SJCRH30 (cell line): Measurements from ENCODE around the gene ASTN2. TPM values are rescaled to one million over a fixed set of nuclear protein-coding genes. Genes with fewer than 3 reads are reported as not detected.

Source experiments
- DNase-seq, 2 experiments: peaks; one replicate each; pipeline ENCODE4 v3.0.0-alpha.2; 2015 to 2020
- H3K27ac ChIP-seq: fragments of 250-450 bp; sonication (Bioruptor Pico); 2 replicates; pipeline ENCODE4 v1.5.1; 2020; ENCODE audit warnings: mild to moderate bottlenecking, moderate library complexity
- H3K27me3 ChIP-seq: fragments of 250-450 bp; sonication (Bioruptor Pico); 2 replicates; pipeline ENCODE4 v1.5.1; 2020; ENCODE audit warnings: mild to moderate bottlenecking, moderate library complexity
- H3K36me3 ChIP-seq: fragments of 250-450 bp; sonication (Bioruptor Pico); 2 replicates; pipeline ENCODE4 v1.5.1; 2020; ENCODE audit warnings: mild to moderate bottlenecking, moderate library complexity
- H3K4me1 ChIP-seq: fragments of 250-450 bp; sonication (Bioruptor Pico); 2 replicates; pipeline ENCODE4 v1.5.1; 2020; ENCODE audit warnings: mild to moderate bottlenecking, moderate library complexity
- H3K4me3 ChIP-seq: fragments of 250-450 bp; sonication (Bioruptor Pico); 2 replicates; pipeline ENCODE4 v1.5.1; 2020; ENCODE audit warnings: mild to moderate bottlenecking, moderate library complexity
- H3K9me3 ChIP-seq: fragments of 250-450 bp; sonication (Bioruptor Pico); replicated peaks from 2 replicates; pipeline ENCODE4 v1.5.1; 2020; ENCODE audit warnings: mild to moderate bottlenecking, moderate library complexity
- total RNA-seq: library from RNA; depleted of rRNA; stranded (reverse); fragments of >200 nt; shearing (Covaris generic); gene quantifications from 2 replicates; pipeline ENCODE4 v1.2.3, GENCODE V29; 2014; rRNA removed

Gene ASTN2
- 18.6 and 19.8 TPM in 2 replicates for total RNA-seq

GRCh38 chr9:117414906-117415331, at the start of gene ASTN2:
ASTN2 (minus strand) TSS chr9:117415057; CDS start chr9:117414938, 119 bp downstream.
- peak within 1 kb of the TSS; percentile 40 for H3K27ac ChIP-seq
- peaks cover 4% of the 10 kb centered on the region for H3K4me1 ChIP-seq
- H3K4me3 ChIP-seq: peak within 1 kb of the TSS; percentile 82
- no peaks in the 10 kb centered on the region for H3K9me3 ChIP-seq
- no peaks in the 10 kb centered on the region; the same call in 1 of the 2 replicates for H3K36me3 ChIP-seq
- peak; percentile 79 to 81 for DNase-seq
- H3K27me3 ChIP-seq: no peaks in the 10 kb centered on the region

- DNase-seq: peak; percentile 93 to 96
- peak overlapping the region; percentile 47 for H3K27ac ChIP-seq
- no peaks in the 10 kb centered on the region for H3K27me3 ChIP-seq
- no peaks in the 10 kb centered on the region for H3K9me3 ChIP-seq
- H3K36me3 ChIP-seq: no peaks in the 10 kb centered on the region
- H3K4me3 ChIP-seq: no peak overlapping the region
- H3K4me1 ChIP-seq: peaks cover 16% of the 10 kb centered on the region
These were observed 48.0 kb upstream of the ASTN2 start for GRCh38 chr9:117462861-117463260.

GRCh38 chr9:117461386-117461785, 46.5 kb upstream of the ASTN2 start:
- no peak for DNase-seq
- Histone ChIP-seq H3K27ac (no peak overlapping the region), H3K27me3 (no peaks in the 10 kb centered on the region), H3K4me1 (peaks cover 16% of the 10 kb centered on the region), H3K9me3 (no peaks in the 10 kb centered on the region), H3K4me3 (no peak overlapping the region), H3K36me3 (no peaks in the 10 kb centered on the region)

- no peak overlapping the region for H3K27ac ChIP-seq
- no peak overlapping the region for H3K4me3 ChIP-seq
- H3K4me1 ChIP-seq: peaks cover 16% of the 10 kb centered on the region
- no peak for DNase-seq
- no peaks in the 10 kb centered on the region for H3K27me3 ChIP-seq
- H3K36me3 ChIP-seq: no peaks in the 10 kb centered on the region
- no peaks in the 10 kb centered on the region for H3K9me3 ChIP-seq
These were observed 45.9 kb upstream of the ASTN2 start for GRCh38 chr9:117460743-117461142.

- H3K9me3 ChIP-seq: no peaks in the 10 kb centered on the region
- no peaks in the 10 kb centered on the region for H3K36me3 ChIP-seq
- no peak overlapping the region for H3K4me3 ChIP-seq
- H3K27me3 ChIP-seq: no peaks in the 10 kb centered on the region
- H3K27ac ChIP-seq: no peak overlapping the region
- no peak for DNase-seq
- peaks cover 22% of the 10 kb centered on the region for H3K4me1 ChIP-seq
These were observed 45.1 kb upstream of the ASTN2 start for GRCh38 chr9:117459913-117460312.

- peaks cover 35% of the 10 kb centered on the region for H3K4me1 ChIP-seq
- no peaks in the 10 kb centered on the region for H3K36me3 ChIP-seq
- DNase-seq: no peak
- no peak overlapping the region for H3K4me3 ChIP-seq
- no peaks in the 10 kb centered on the region for H3K27me3 ChIP-seq
- no peaks in the 10 kb centered on the region for H3K9me3 ChIP-seq
- no peak overlapping the region for H3K27ac ChIP-seq
These were observed 43.2 kb upstream of the ASTN2 start for GRCh38 chr9:117458066-117458465.

GRCh38 chr9:117454711-117455110, 39.9 kb upstream of the ASTN2 start:
- Histone ChIP-seq H3K4me3 (no peak overlapping the region), H3K9me3 (no peaks in the 10 kb centered on the region), H3K27me3 (no peaks in the 10 kb centered on the region), H3K4me1 (peaks cover 33% of the 10 kb centered on the region), H3K27ac (peak overlapping the region; percentile 4; the same call in 1 of the 2 replicates), H3K36me3 (no peaks in the 10 kb centered on the region)
- DNase-seq: peak; percentile 68 to 77

GRCh38 chr9:117453737-117454136, 38.9 kb upstream of the ASTN2 start:
- H3K27me3 ChIP-seq: no peaks in the 10 kb centered on the region
- no peak for DNase-seq

GRCh38 chr9:117451311-117451710, 36.5 kb upstream of the ASTN2 start:
- Histone ChIP-seq H3K4me1 (peaks cover 33% of the 10 kb centered on the region), H3K4me3 (no peak overlapping the region), H3K27me3 (no peaks in the 10 kb centered on the region), H3K9me3 (no peaks in the 10 kb centered on the region), H3K27ac (no peak overlapping the region), H3K36me3 (no peaks in the 10 kb centered on the region)
- no peak for DNase-seq

More at GRCh38 chr9:117453737-117454136, 38.9 kb upstream of the ASTN2 start:
- Histone ChIP-seq H3K9me3 (no peaks in the 10 kb centered on the region), H3K4me1 (peaks cover 33% of the 10 kb centered on the region), H3K4me3 (no peak overlapping the region), H3K36me3 (no peaks in the 10 kb centered on the region), H3K27ac (no peak overlapping the region)

GRCh38 chr9:117448066-117448465, 33.2 kb upstream of the ASTN2 start:
- Histone ChIP-seq H3K27ac (no peak overlapping the region), H3K4me1 (peaks cover 11% of the 10 kb centered on the region; the same call in 1 of the 2 replicates), H3K9me3 (no peaks in the 10 kb centered on the region), H3K36me3 (no peaks in the 10 kb centered on the region), H3K27me3 (no peaks in the 10 kb centered on the region), H3K4me3 (no peak overlapping the region)
- peak in 1 of 2 experiments; percentile 32 for DNase-seq

GRCh38 chr9:117445631-117446030, 30.8 kb upstream of the ASTN2 start:
- Histone ChIP-seq H3K27ac (no peak overlapping the region), H3K36me3 (no peaks in the 10 kb centered on the region), H3K9me3 (no peaks in the 10 kb centered on the region), H3K27me3 (no peaks in the 10 kb centered on the region), H3K4me1 (no peaks in the 10 kb centered on the region), H3K4me3 (no peak overlapping the region)
- DNase-seq: no peak

GRCh38 chr9:117444501-117444900, 29.6 kb upstream of the ASTN2 start:
- Histone ChIP-seq H3K27me3 (no peaks in the 10 kb centered on the region), H3K9me3 (no peaks in the 10 kb centered on the region), H3K27ac (no peak overlapping the region), H3K4me3 (no peak overlapping the region), H3K4me1 (no peaks in the 10 kb centered on the region), H3K36me3 (no peaks in the 10 kb centered on the region)
- no peak for DNase-seq

GRCh38 chr9:117437283-117437682, 22.4 kb upstream of the ASTN2 start:
- no peaks in the 10 kb centered on the region for H3K27me3 ChIP-seq
- H3K9me3 ChIP-seq: no peaks in the 10 kb centered on the region
- H3K4me3 ChIP-seq: no peak overlapping the region
- H3K27ac ChIP-seq: no peak overlapping the region
- no peak for DNase-seq
- no peaks in the 10 kb centered on the region for H3K4me1 ChIP-seq
- H3K36me3 ChIP-seq: no peaks in the 10 kb centered on the region

- no peaks in the 10 kb centered on the region for H3K9me3 ChIP-seq
- no peaks in the 10 kb centered on the region for H3K36me3 ChIP-seq
- no peak overlapping the region for H3K27ac ChIP-seq
- no peak for DNase-seq
- H3K4me1 ChIP-seq: no peaks in the 10 kb centered on the region
- H3K4me3 ChIP-seq: no peak overlapping the region
- H3K27me3 ChIP-seq: no peaks in the 10 kb centered on the region
These were observed 20.9 kb upstream of the ASTN2 start for GRCh38 chr9:117435630-117436261.

GRCh38 chr9:117434566-117434965, 19.7 kb upstream of the ASTN2 start:
- Histone ChIP-seq H3K9me3 (no peaks in the 10 kb centered on the region), H3K4me1 (no peaks in the 10 kb centered on the region), H3K36me3 (no peaks in the 10 kb centered on the region), H3K27me3 (no peaks in the 10 kb centered on the region), H3K4me3 (no peak overlapping the region), H3K27ac (no peak overlapping the region)
- peak in 1 of 2 experiments; percentile 40 for DNase-seq

GRCh38 chr9:117430813-117431212, 16.0 kb upstream of the ASTN2 start:
- H3K36me3 ChIP-seq: no peaks in the 10 kb centered on the region
- H3K27ac ChIP-seq: no peak overlapping the region
- DNase-seq: no peak
- no peaks in the 10 kb centered on the region for H3K4me1 ChIP-seq
- no peak overlapping the region for H3K4me3 ChIP-seq
- no peaks in the 10 kb centered on the region for H3K27me3 ChIP-seq
- no peaks in the 10 kb centered on the region for H3K9me3 ChIP-seq
